HEK293T (cell line): ENCODE measurements around the gene SLC12A7.

Experiments
- CTCF ChIA-PET: fragments of 350-600 bp; formaldehyde crosslinking; extraction: SDS; loops from one replicate; lab custom pipeline; 2021; ENCODE audit warnings: antibody characterized with exemption, inconsistent platforms; lab: Yijun Ruan, JAX
- POLR2A ChIA-PET: fragments of 350-600 bp; formaldehyde crosslinking; extraction: SDS; loops from one replicate; lab custom pipeline; 2020; ENCODE audit warnings: antibody characterized with exemption, inconsistent platforms; lab: Yijun Ruan, JAX
- DNase-seq: peaks from one replicate; pipeline ENCODE4 v3.0.0; 2012; ENCODE audit warnings: mixed read lengths; ENCODE audit errors: extremely low spot score
- ARNT ChIP-seq: fragments of 450-650 bp; IDR thresholded peaks from 2 replicates; pipeline ENCODE4 v1.6.1; 2017; ENCODE audit warnings: mild to moderate bottlenecking
- BHLHE40 ChIP-seq: fragments of 450-650 bp; IDR thresholded peaks from 2 replicates; pipeline ENCODE4 v1.6.1; 2016; ENCODE audit warnings: mild to moderate bottlenecking, moderate library complexity, borderline replicate concordance
- CTBP1 ChIP-seq: fragments of 450-650 bp; IDR thresholded peaks from 2 replicates; pipeline ENCODE4 v1.6.1; 2016; ENCODE audit warnings: borderline replicate concordance
- ELF4 ChIP-seq: fragments of 450-650 bp; IDR thresholded peaks from 2 replicates; pipeline ENCODE4 v1.6.1; 2017; ENCODE audit warnings: antibody characterized with exemption
- FOXA1 ChIP-seq: fragments of 450-650 bp; IDR thresholded peaks from 2 replicates; pipeline ENCODE4 v1.6.1; 2016; ENCODE audit warnings: mild to moderate bottlenecking
- FOXK2 ChIP-seq: fragments of 450-650 bp; IDR thresholded peaks from 2 replicates; pipeline ENCODE4 v1.6.1; 2016; ENCODE audit warnings: mild to moderate bottlenecking
- FOXM1 ChIP-seq: fragments of 450-650 bp; IDR thresholded peaks from 2 replicates; pipeline ENCODE4 v1.6.1; 2017; ENCODE audit warnings: mild to moderate bottlenecking, borderline replicate concordance
- HDGF ChIP-seq: fragments of 450-650 bp; IDR thresholded peaks from 2 replicates; pipeline ENCODE4 v1.6.1; 2017; ENCODE audit warnings: antibody characterized with exemption, borderline replicate concordance
- L3MBTL2 ChIP-seq: fragments of 450-650 bp; conservative IDR thresholded peaks from 2 replicates; pipeline ENCODE4 v1.6.1; 2016; ENCODE audit warnings: mild to moderate bottlenecking
- LEF1 ChIP-seq: fragments of 450-650 bp; IDR thresholded peaks from 2 replicates; pipeline ENCODE4 v1.6.1; 2017; ENCODE audit warnings: mild to moderate bottlenecking, borderline replicate concordance
- SP1 ChIP-seq: fragments of 450-650 bp; IDR thresholded peaks from 2 replicates; pipeline ENCODE4 v1.6.1; 2017
- SUZ12 ChIP-seq: fragments of 450-650 bp; IDR thresholded peaks from 2 replicates; pipeline ENCODE4 v1.6.1; 2016; ENCODE audit warnings: mild to moderate bottlenecking
- TARDBP ChIP-seq: fragments of 450-650 bp; IDR thresholded peaks from 2 replicates; pipeline ENCODE4 v1.6.1; 2016
- ZNF384 ChIP-seq: fragments of 450-650 bp; IDR thresholded peaks from 2 replicates; pipeline ENCODE4 v1.6.1; 2016
- TF ChIP-seq, protein P1 (sequence below): fragments of 450-650 bp; IDR thresholded peaks from 2 replicates; pipeline ENCODE4 v1.6.1; 2016

Gene SLC12A7

DNA sequence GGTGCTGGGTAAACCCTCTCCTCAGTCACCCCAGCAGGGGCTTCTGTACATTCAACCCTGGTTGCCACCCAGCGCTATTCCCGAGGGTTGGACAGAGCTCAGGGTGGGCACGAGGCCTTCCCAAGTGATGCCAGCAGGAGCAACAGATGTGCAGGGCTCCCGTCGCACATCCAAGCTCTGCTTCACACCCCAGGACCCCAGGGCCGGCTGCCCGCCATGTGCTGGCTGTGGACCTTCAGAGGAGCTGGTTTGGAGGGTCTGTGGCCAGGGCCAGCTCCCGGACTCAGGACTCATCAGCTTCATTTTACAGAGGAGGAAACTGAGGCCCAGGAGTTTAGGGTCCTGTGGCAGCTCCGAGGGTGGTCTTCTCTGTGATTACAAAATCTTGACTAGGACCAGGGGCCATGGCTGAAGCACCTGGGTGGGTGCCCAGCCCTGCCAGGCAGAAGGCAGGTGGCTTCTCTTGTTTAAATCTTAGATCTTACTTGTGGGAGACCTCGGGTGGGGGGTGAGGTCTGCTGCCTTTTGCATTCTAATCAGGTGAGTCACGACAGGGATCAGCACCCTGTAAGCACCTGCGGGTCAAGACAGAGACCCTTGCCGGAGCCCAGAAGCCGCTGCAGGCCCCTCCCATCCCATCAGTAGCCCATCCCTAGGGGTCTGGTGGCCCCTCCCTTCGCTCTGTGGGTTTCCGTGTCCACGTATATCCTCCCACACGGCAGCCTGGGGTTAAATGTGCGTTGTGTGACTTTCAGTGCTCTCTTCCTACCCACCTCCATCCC, 2.1 kb upstream of the SLC12A7 start:
- TF ChIP-seq TARDBP (no peak), SUZ12 (no peak)
- no peak for DNase-seq
- ChIA-PET POLR2A (interaction anchor here (1.1 kb wide), 1 partner anchor 11 kb away, joined by 3 read pairs; no protein-coding TSS in a partner anchor), CTCF (interaction anchor here (1.3 kb wide), 1 partner anchor 13 kb away, joined by 3 read pairs; no protein-coding TSS in a partner anchor)

DNA sequence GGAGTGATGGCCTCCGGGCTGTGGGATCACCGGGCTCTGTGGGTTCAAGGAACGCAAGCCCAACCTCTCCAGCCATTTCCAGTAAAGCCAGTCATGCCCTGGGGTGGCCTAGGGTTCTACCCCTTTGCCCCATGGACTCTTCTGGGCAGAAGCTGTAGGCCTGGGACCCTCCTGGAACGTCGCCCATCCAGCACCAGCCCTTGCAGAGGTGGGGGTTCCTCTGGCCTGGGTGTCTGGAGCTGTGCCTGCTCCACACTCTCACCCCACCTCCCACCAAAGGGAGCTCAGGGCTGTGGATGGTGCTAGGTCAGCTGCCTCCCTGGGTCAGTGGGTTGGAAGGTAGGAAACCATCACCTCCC, 1.4 kb upstream of the SLC12A7 start:
- no peak for TF ChIP-seq CTBP1
- no peak for TF ChIP-seq BHLHE40
- TF ChIP-seq LEF1: no peak
- TF ChIP-seq ARNT: no peak
- no peak for DNase-seq
- ChIA-PET CTCF (interaction anchor here (1.3 kb wide), 1 partner anchor 12 kb away, joined by 3 read pairs; no protein-coding TSS in a partner anchor), POLR2A (interaction anchor here (1.1 kb wide), 1 partner anchor 12 kb away, joined by 3 read pairs; no protein-coding TSS in a partner anchor)

DNA sequence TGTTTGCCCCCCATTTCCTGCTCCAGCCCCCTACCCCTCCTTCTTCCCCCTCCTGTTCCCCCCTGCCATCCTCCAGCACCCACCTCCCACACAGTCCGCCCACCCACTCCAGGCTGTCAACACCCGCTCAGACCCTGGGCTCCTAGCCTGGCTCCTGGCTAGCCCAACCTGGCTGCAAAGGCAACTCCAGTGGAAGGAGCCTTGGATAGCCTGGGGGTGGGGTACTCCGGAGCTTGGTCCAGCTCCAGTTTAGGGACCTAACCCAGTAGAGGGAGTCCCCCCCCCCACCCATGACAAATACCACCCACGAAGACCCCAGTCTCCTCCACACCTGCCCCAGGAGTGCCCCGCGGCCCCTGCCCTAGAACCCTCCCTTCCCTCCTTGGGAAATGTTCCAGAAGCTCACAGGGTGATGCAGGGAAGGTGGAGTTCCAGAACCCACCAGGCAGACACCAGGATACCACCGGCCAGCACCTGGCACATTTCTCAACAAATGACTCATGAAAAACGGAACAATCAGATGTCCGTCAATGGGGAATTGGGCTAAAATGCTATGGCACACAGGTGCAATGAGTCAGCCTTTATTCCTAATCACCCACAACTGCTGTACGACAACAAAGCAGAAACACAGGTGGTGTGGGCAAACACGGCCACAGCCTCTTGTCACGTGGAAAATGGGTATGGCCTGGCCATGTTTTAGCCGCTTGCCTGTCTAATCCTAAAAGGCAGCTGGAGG, 901 bp upstream of the SLC12A7 start:
- TF ChIP-seq CTBP1: no peak
- no peak for TF ChIP-seq BHLHE40
- no peak for TF ChIP-seq ZNF384
- no peak for TF ChIP-seq FOXK2
- no peak for TF ChIP-seq FOXA1
- TF ChIP-seq LEF1: no peak
- TF ChIP-seq L3MBTL2: no peak
- TF ChIP-seq ARNT: no peak
- TF ChIP-seq, protein P1, sequence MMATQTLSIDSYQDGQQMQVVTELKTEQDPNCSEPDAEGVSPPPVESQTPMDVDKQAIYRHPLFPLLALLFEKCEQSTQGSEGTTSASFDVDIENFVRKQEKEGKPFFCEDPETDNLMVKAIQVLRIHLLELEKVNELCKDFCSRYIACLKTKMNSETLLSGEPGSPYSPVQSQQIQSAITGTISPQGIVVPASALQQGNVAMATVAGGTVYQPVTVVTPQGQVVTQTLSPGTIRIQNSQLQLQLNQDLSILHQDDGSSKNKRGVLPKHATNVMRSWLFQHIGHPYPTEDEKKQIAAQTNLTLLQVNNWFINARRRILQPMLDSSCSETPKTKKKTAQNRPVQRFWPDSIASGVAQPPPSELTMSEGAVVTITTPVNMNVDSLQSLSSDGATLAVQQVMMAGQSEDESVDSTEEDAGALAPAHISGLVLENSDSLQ: no peak
- TF ChIP-seq SP1: no peak

DNA sequence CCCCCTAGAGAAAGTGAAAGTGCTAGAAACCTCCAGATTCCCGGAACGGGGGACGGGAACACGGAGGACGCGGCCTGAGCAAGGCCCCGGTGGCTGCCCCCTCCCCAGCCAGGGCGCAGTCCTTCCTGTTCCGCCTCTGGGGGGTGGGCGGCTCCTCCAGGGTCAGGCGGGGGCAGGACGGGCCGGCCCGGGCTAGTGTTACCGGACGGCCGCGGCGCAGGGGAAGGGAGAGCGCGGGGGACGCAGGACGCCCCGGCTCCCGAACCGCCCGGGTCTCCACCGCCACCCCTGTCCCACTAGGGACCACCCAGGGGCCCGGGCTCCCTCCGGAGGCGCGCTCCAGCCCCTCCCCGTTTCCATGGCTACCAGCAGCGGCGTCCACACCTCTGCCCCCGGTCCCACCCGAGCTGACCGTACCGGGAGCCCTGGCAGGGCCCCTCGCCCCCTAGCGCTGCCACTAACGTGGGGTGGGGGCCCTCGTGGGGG, 579 bp downstream of the SLC12A7 start:
- POLR2A ChIA-PET: no interaction called here
- DNase-seq: peak; percentile 49
- no peak for TF ChIP-seq SP1
- TF ChIP-seq CTBP1: no peak
- TF ChIP-seq, protein P1: no peak
- TF ChIP-seq BHLHE40: no peak
- TF ChIP-seq ARNT: no peak
- TF ChIP-seq FOXM1: no peak
- CTCF ChIA-PET: no interaction called here

More for the DNA sequence above, 901 bp upstream of the SLC12A7 start:
- ChIA-PET POLR2A (no interaction called here), CTCF (interaction anchor here (1.3 kb wide), 1 partner anchor 12 kb away, joined by 3 read pairs; no protein-coding TSS in a partner anchor)
- no peak for DNase-seq

DNA sequence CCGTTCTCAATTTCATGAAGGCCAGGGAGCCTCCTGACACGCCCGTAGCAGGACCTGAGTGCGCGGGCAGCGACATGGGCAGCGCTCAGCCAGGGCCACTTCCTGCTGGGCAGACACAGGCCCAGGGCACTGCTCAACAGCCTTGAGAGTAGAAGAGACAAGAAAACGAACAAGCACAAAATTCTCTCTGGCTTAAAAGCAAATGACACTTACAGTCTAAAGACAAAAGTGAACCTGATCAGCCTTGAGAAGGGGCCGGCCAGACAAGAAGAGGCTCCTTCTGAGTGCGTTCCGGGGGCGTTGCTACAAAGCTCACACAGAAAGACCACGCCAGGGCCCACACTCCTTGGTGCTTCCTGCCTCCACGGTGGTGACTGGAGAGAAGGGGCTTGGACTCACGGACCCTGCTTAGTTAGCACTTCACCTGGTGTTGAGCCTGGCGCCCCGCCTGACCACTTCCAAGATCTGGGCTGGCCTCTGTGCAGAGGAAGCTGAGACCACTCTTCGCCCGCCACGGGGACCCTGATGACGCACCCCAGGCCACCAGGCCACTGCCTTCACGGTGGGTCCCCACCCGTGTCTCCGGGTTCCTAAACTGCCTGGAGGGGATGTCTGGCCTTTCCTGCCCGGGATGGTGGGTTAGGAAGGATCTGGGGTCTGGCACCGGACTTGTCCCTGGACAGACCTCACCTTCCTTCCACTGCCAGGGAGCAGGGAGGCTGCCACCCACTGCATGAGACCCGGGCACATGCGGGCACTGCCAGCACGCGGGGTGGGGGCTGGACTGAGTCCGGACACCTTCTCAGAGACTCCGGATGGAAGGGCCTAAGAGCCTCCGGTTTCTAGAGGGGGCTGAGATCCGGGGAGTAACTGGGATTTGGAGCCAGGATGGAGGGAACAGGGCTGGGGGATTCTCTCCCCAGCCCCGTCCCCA, 1.3 kb downstream of the SLC12A7 start:
- CTCF ChIA-PET: interaction anchor here (0.6 kb wide), 1 partner anchor 74 kb away, joined by 3 read pairs; no protein-coding TSS in a partner anchor
- DNase-seq: no peak
- POLR2A ChIA-PET: no interaction called here
- TF ChIP-seq ZNF384: no peak
- no peak for TF ChIP-seq L3MBTL2
- TF ChIP-seq FOXM1: no peak
- TF ChIP-seq SP1: no peak
- no peak for TF ChIP-seq FOXA1
- TF ChIP-seq, protein P1: no peak
- TF ChIP-seq HDGF: no peak
- no peak for TF ChIP-seq ELF4
- TF ChIP-seq SUZ12: no peak
- TF ChIP-seq BHLHE40: no peak
